ENCODE measurements around the gene THY1. TPM values are rescaled to one million over a fixed set of nuclear protein-coding genes. Genes with fewer than 3 reads are reported as not detected.

The THY1 gene
- polyA plus RNA-seq (98.3 and 118 TPM in 2 replicates), polyA minus RNA-seq (54.3 and 67.3 TPM in 2 replicates)

- peak within 1 kb of the TSS; percentile 73 for H3K4me2 ChIP-seq (ENCODE audit: low read length)
- no peaks in the 10 kb centered on the region for H3K9me3 ChIP-seq (ENCODE audit: low read length)
- H3K79me2 ChIP-seq (replicated peaks; ENCODE audit: insufficient read depth, low read length), result peaks cover 4% of the 10 kb centered on the region
- peak within 1 kb of the TSS; percentile 90 for H3K27ac ChIP-seq (ENCODE audit: low read length)
- H3K36me3 ChIP-seq (ENCODE audit: insufficient read depth, low read length), result no peaks in the 10 kb centered on the region
- no peaks in the 10 kb centered on the region for H3K27me3 ChIP-seq (ENCODE audit: insufficient read depth, low read depth, low read length)
- no peaks in the 10 kb centered on the region for H4K20me1 ChIP-seq (ENCODE audit: insufficient read depth)
- H3K9me2 ChIP-seq (ENCODE audit: insufficient read depth, low read length), result no peaks in the 10 kb centered on the region
- H2AFZ ChIP-seq (ENCODE audit: low read depth, low read length), result peak within 1 kb of the TSS; percentile 82
- no peak for TF ChIP-seq RAD21 (conservative IDR thresholded peaks at IDR 0.05)
- TF ChIP-seq REST (IDR thresholded peaks at IDR 0.05; ENCODE audit: borderline replicate concordance), result peak; percentile 52
- TF ChIP-seq TAF1 (IDR thresholded peaks at IDR 0.05; ENCODE audit: low read depth), result peak; percentile 89
- no peak for TF ChIP-seq EP300 (conservative IDR thresholded peaks at IDR 0.05; ENCODE audit: poor library complexity, severe bottlenecking)
- no peak for TF ChIP-seq EZH2 (IDR thresholded peaks at IDR 0.05; ENCODE audit: borderline replicate concordance, insufficient read depth, low read length, poor library complexity, severe bottlenecking)
- peak; percentile 73 for TF ChIP-seq MXI1 (conservative IDR thresholded peaks at IDR 0.05; ENCODE audit: poor library complexity, severe bottlenecking)
- TF ChIP-seq POLR2AphosphoS5 (IDR thresholded peaks at IDR 0.05), result peak; percentile 94
- TF ChIP-seq SMC3 (conservative IDR thresholded peaks at IDR 0.05; ENCODE audit: poor library complexity), result no peak
- no peak for TF ChIP-seq CTCF (IDR thresholded peaks at IDR 0.05; ENCODE audit: poor library complexity, severe bottlenecking)
- H3F3A ChIP-seq (ENCODE audit: insufficient read depth, low read length, poor library complexity, severe bottlenecking), result no peaks in the 10 kb centered on the region
- peak within 1 kb of the TSS; percentile 99 for H3K4me3 ChIP-seq (ENCODE audit: low read length)
- H3K9ac ChIP-seq (ENCODE audit: low read length), result peak within 1 kb of the TSS; percentile 95
These were observed at the start of gene THY1 for GRCh38 chr11:119422809-119423508. Gene THY1 (minus strand): TSS chr11:119423172. CDS start chr11:119420905, 2,267 bp downstream.

GRCh38 chr11:119472186-119472855 is 49.3 kb upstream of the THY1 start:
- H3K4me2 ChIP-seq (ENCODE audit: low read length), result no peak overlapping the region

More at GRCh38 chr11:119472186-119472855, 49.3 kb upstream of the THY1 start:
- Histone ChIP-seq H4K20me1 (ENCODE audit: insufficient read depth) (no peaks in the 10 kb centered on the region), H3K9me3 (ENCODE audit: low read length) (no peaks in the 10 kb centered on the region), H3K27me3 (ENCODE audit: insufficient read depth, low read depth, low read length) (no peaks in the 10 kb centered on the region), H3K36me3 (ENCODE audit: insufficient read depth, low read length) (no peaks in the 10 kb centered on the region), H3K9ac (ENCODE audit: low read length) (no peak overlapping the region), H3F3A (ENCODE audit: insufficient read depth, low read length, poor library complexity, severe bottlenecking) (no peaks in the 10 kb centered on the region), H2AFZ (ENCODE audit: low read depth, low read length) (no peak overlapping the region), H3K4me3 (ENCODE audit: low read length) (no peak overlapping the region), H3K9me2 (ENCODE audit: insufficient read depth, low read length) (no peaks in the 10 kb centered on the region), H3K27ac (ENCODE audit: low read length) (no peak overlapping the region), H3K79me2 (replicated peaks; ENCODE audit: insufficient read depth, low read length) (no peaks in the 10 kb centered on the region)
- TF ChIP-seq SMC3 (conservative IDR thresholded peaks at IDR 0.05; ENCODE audit: poor library complexity) (no peak), POLR2AphosphoS5 (IDR thresholded peaks at IDR 0.05) (no peak), RAD21 (conservative IDR thresholded peaks at IDR 0.05) (no peak), CTCF (IDR thresholded peaks at IDR 0.05; ENCODE audit: poor library complexity, severe bottlenecking) (no peak), MXI1 (conservative IDR thresholded peaks at IDR 0.05; ENCODE audit: poor library complexity, severe bottlenecking) (no peak), EP300 (conservative IDR thresholded peaks at IDR 0.05; ENCODE audit: poor library complexity, severe bottlenecking) (no peak), EZH2 (IDR thresholded peaks at IDR 0.05; ENCODE audit: borderline replicate concordance, insufficient read depth, low read length, poor library complexity, severe bottlenecking) (no peak), REST (IDR thresholded peaks at IDR 0.05; ENCODE audit: borderline replicate concordance) (no peak), TAF1 (IDR thresholded peaks at IDR 0.05; ENCODE audit: low read depth) (no peak)
